IMR-90 (cell line): ENCODE results near the gene ATXN3.

Experiments
- BHLHE40 ChIP-seq: fragments of 150-350 bp; IDR thresholded peaks from 2 replicates; pipeline ENCODE4 v1.6.1; 2016; ENCODE audit warnings: mild to moderate bottlenecking, low read depth, low read length
- CHD1 ChIP-seq: IDR thresholded peaks from 2 replicates; pipeline ENCODE4 v1.6.1; 2012; ENCODE audit warnings: low read depth, low read length, improper control_type of control experiment
- CTCF ChIP-seq: conservative IDR thresholded peaks from 2 replicates; pipeline ENCODE4 v1.5.1; 2012; ENCODE audit warnings: mild to moderate bottlenecking, low read depth, low read length, improper control_type of control experiment
- ELK1 ChIP-seq: fragments of 150-350 bp; IDR thresholded peaks from 2 replicates; pipeline ENCODE4 v1.6.1; 2016; ENCODE audit warnings: low read depth, mild to moderate bottlenecking, low read length, moderate library complexity, borderline replicate concordance
- FOS ChIP-seq: fragments of 150-350 bp; IDR thresholded peaks from 2 replicates; pipeline ENCODE4 v1.6.1; 2016; ENCODE audit warnings: low read depth, low read length
- MXI1 ChIP-seq: IDR thresholded peaks from 2 replicates; pipeline ENCODE4 v1.6.1; 2012; ENCODE audit warnings: low read depth, mild to moderate bottlenecking, low read length, moderate library complexity, borderline replicate concordance
- NFE2L2 ChIP-seq: fragments of 150-350 bp; IDR thresholded peaks from 2 replicates; pipeline ENCODE4 v1.6.1; 2016; ENCODE audit warnings: low read depth, mild to moderate bottlenecking, low read length
- POLR2A ChIP-seq: IDR thresholded peaks from 2 replicates; pipeline ENCODE4 v1.6.1; 2012; ENCODE audit warnings: mild to moderate bottlenecking, low read depth, low read length
- RAD21 ChIP-seq: IDR thresholded peaks from 2 replicates; pipeline ENCODE4 v1.6.1; 2012; ENCODE audit warnings: low read length, improper control_type of control experiment
- RFX5 ChIP-seq: IDR thresholded peaks from 2 replicates; pipeline ENCODE4 v1.8.0; 2012; ENCODE audit warnings: low read depth, mild to moderate bottlenecking, low read length, moderate library complexity
- SMC3 ChIP-seq: fragments of 150-350 bp; IDR thresholded peaks from 2 replicates; pipeline ENCODE4 v1.6.1; 2016; ENCODE audit warnings: low read depth, mild to moderate bottlenecking, antibody characterized with exemption, low read length, moderate library complexity
- USF2 ChIP-seq: fragments of 150-350 bp; IDR thresholded peaks from 2 replicates; pipeline ENCODE4 v1.6.1; 2017; ENCODE audit warnings: mild to moderate bottlenecking, antibody characterized with exemption, low read length, low read depth

- no peak for TF ChIP-seq CTCF
- no peak for TF ChIP-seq POLR2A
- no peak for TF ChIP-seq MXI1
- TF ChIP-seq ELK1 = no peak
- no peak for TF ChIP-seq USF2
- TF ChIP-seq BHLHE40 = no peak
- no peak for TF ChIP-seq CHD1
- no peak for TF ChIP-seq RFX5
- TF ChIP-seq RAD21 = no peak
- no peak for TF ChIP-seq SMC3
- no peak for TF ChIP-seq NFE2L2
- no peak for TF ChIP-seq FOS
Observed at GRCh38 chr14:92041203-92041602, 65.2 kb downstream of the ATXN3 start.
